ENCODE results near the gene ODAPH.
"Not testable (repeated sequence)": the region's sequence is repeated elsewhere in the genome, so short reads cannot be mapped to it uniquely, and the experiment has no call there.

Gene ODAPH

GRCh38 chr4:75555294-75556164, at the start of gene ODAPH:
TSS of gene ODAPH (plus strand) at chr4:75556066. CDS start at chr4:75556083, 17 bp downstream.
- FAIRE-seq (peak; percentile 44), DNase-seq (ENCODE audit: extremely low spot score, insufficient read length, low read depth) (no peak)

- not testable (repeated sequence) for FAIRE-seq; DNase-seq (ENCODE audit: extremely low spot score, insufficient read length, low read depth)
Measured at GRCh38 chr4:75509592-75509991, 46.3 kb upstream of the ODAPH start.

GRCh38 chr4:75511841-75512240, 44.0 kb upstream of the ODAPH start:
- FAIRE-seq (no peak), DNase-seq (ENCODE audit: extremely low spot score, insufficient read length, low read depth) (no peak)

- FAIRE-seq (peak; percentile 42), DNase-seq (ENCODE audit: extremely low spot score, insufficient read length, low read depth) (peak; percentile 1)
Measured at GRCh38 chr4:75512386-75513211, 43.3 kb upstream of the ODAPH start.

- no peak for FAIRE-seq
- no peak for DNase-seq (ENCODE audit: extremely low spot score, insufficient read length, low read depth)
Measured at GRCh38 chr4:75513526-75514130, 42.2 kb upstream of the ODAPH start.

- DNase-seq (ENCODE audit: extremely low spot score, insufficient read length, low read depth): peak; percentile 68
- peak; percentile 96 for FAIRE-seq
Measured at GRCh38 chr4:75514131-75514948, 41.5 kb upstream of the ODAPH start, which contains the start of the genes RCHY1 and THAP6. TSS of gene RCHY1 (minus strand) at chr4:75514403. CDS start at chr4:75514286, 117 bp downstream. TSS of gene THAP6 (plus strand) at chr4:75514473. CDS start at chr4:75515453, 980 bp downstream.

- DNase-seq (ENCODE audit: extremely low spot score, insufficient read length, low read depth): peak; percentile 2
- FAIRE-seq: peak; percentile 76
Measured at GRCh38 chr4:75514949-75515612, 40.8 kb upstream of the ODAPH start.

GRCh38 chr4:75516144-75516543, 39.7 kb upstream of the ODAPH start:
- DNase-seq (ENCODE audit: extremely low spot score, insufficient read length, low read depth) (no peak), FAIRE-seq (no peak)

GRCh38 chr4:75519452-75519851, 36.4 kb upstream of the ODAPH start:
- DNase-seq (ENCODE audit: extremely low spot score, insufficient read length, low read depth); FAIRE-seq: not testable (repeated sequence)

- no peak for FAIRE-seq
- DNase-seq (ENCODE audit: extremely low spot score, insufficient read length, low read depth): no peak
Measured at GRCh38 chr4:75525086-75525485, 30.8 kb upstream of the ODAPH start.

GRCh38 chr4:75525910-75526309, 30.0 kb upstream of the ODAPH start:
- FAIRE-seq: no peak
- DNase-seq (ENCODE audit: extremely low spot score, insufficient read length, low read depth): no peak

- no peak for FAIRE-seq
- no peak for DNase-seq (ENCODE audit: extremely low spot score, insufficient read length, low read depth)
Measured at GRCh38 chr4:75527482-75527881, 28.4 kb upstream of the ODAPH start.

GRCh38 chr4:75530556-75531322, 25.1 kb upstream of the ODAPH start:
- DNase-seq (ENCODE audit: extremely low spot score, insufficient read length, low read depth) (no peak), FAIRE-seq (no peak)

GRCh38 chr4:75531536-75532143, 24.2 kb upstream of the ODAPH start:
- not testable (repeated sequence) for DNase-seq (ENCODE audit: extremely low spot score, insufficient read length, low read depth); FAIRE-seq

GRCh38 chr4:75533339-75533887, 22.5 kb upstream of the ODAPH start:
- not testable (repeated sequence) for DNase-seq (ENCODE audit: extremely low spot score, insufficient read length, low read depth); FAIRE-seq

- not testable (repeated sequence) for DNase-seq (ENCODE audit: extremely low spot score, insufficient read length, low read depth); FAIRE-seq
Measured at GRCh38 chr4:75533926-75534325, 21.9 kb upstream of the ODAPH start.

GRCh38 chr4:75537308-75537707, 18.6 kb upstream of the ODAPH start:
- not testable (repeated sequence) for DNase-seq (ENCODE audit: extremely low spot score, insufficient read length, low read depth); FAIRE-seq
